Measurements from ENCODE around the gene TNFSF15.

TNFSF15 gene

DNA sequence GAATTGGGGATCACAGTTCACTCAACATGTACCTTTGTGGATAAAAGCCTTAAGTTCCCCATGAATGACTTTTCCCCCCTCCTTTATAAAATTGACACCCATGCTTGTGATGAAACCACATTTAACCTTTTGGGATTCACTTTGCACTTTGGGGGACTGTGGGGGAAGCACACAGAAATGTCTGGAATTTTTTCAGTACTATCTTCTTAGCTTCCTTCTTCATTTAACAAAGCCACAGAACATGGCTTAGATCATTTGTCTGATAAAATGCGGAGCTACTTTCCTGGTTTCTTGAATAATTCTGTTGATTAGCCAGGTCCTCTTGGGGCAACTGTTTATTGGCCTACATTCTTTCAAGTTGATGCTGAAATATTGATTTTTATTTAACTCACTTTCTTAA, 29.9 kb downstream of the TNFSF15 start:
- H3K9me3 ChIP-seq (ENCODE audit: insufficient read depth, low read length): no peaks in the 10 kb centered on the region
- no peak for TF ChIP-seq EZH2phosphoT487 (conservative IDR thresholded peaks at IDR 0.05; ENCODE audit: low read length)
- TF ChIP-seq, protein P1, sequence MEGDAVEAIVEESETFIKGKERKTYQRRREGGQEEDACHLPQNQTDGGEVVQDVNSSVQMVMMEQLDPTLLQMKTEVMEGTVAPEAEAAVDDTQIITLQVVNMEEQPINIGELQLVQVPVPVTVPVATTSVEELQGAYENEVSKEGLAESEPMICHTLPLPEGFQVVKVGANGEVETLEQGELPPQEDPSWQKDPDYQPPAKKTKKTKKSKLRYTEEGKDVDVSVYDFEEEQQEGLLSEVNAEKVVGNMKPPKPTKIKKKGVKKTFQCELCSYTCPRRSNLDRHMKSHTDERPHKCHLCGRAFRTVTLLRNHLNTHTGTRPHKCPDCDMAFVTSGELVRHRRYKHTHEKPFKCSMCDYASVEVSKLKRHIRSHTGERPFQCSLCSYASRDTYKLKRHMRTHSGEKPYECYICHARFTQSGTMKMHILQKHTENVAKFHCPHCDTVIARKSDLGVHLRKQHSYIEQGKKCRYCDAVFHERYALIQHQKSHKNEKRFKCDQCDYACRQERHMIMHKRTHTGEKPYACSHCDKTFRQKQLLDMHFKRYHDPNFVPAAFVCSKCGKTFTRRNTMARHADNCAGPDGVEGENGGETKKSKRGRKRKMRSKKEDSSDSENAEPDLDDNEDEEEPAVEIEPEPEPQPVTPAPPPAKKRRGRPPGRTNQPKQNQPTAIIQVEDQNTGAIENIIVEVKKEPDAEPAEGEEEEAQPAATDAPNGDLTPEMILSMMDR (IDR thresholded peaks at IDR 0.05; ENCODE audit: insufficient read depth, low read length, poor library complexity, severe bottlenecking): no peak
- H3K9ac ChIP-seq (ENCODE audit: low read length): no peak overlapping the region
- no peaks in the 10 kb centered on the region for H3F3A ChIP-seq (ENCODE audit: insufficient read depth)
- no peaks in the 10 kb centered on the region for H4K20me1 ChIP-seq (ENCODE audit: low read depth, low read length)
- H2AFZ ChIP-seq (ENCODE audit: low read depth, low read length, severe bottlenecking): no peak overlapping the region
- no peak overlapping the region for H3K4me2 ChIP-seq (ENCODE audit: low read depth, low read length, poor library complexity, severe bottlenecking)
- no peaks in the 10 kb centered on the region for H3K36me3 ChIP-seq (ENCODE audit: low read length)
- no peaks in the 10 kb centered on the region for H3K9me2 ChIP-seq (replicated peaks; ENCODE audit: insufficient read depth, low read length)
- H3K4me3 ChIP-seq (ENCODE audit: insufficient read depth, low read length, poor library complexity, severe bottlenecking): no peak overlapping the region
- no peaks in the 10 kb centered on the region for H3K79me2 ChIP-seq (ENCODE audit: insufficient read depth, low read length)
- H3K27ac ChIP-seq (ENCODE audit: low read depth, low read length): no peak overlapping the region
- H3K27me3 ChIP-seq (ENCODE audit: low read length): no peaks in the 10 kb centered on the region

DNA sequence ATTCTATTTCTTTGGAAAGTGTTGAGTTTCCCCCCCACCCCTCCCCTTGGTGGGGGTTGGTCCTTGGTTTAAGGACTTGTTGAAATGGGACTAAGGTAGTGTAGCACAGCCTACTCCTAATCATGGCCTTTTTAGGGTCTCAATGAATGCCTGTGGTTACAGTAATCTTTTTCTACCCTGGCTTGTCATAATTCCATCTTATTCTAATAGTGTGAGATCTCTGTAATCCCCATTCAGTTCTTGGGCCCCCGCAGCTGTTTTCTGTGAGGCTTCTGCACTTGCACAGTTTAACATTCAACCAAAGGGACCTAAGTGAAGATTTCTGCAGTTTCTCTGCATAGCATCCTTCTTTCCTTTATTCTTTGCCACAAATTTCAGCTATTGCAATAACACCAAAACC, 30.7 kb downstream of the TNFSF15 start:
- H4K20me1 ChIP-seq (ENCODE audit: low read depth, low read length): no peaks in the 10 kb centered on the region
- H3K79me2 ChIP-seq (ENCODE audit: insufficient read depth, low read length): no peaks in the 10 kb centered on the region
- H3K4me2 ChIP-seq (ENCODE audit: low read depth, low read length, poor library complexity, severe bottlenecking): no peak overlapping the region

DNA sequence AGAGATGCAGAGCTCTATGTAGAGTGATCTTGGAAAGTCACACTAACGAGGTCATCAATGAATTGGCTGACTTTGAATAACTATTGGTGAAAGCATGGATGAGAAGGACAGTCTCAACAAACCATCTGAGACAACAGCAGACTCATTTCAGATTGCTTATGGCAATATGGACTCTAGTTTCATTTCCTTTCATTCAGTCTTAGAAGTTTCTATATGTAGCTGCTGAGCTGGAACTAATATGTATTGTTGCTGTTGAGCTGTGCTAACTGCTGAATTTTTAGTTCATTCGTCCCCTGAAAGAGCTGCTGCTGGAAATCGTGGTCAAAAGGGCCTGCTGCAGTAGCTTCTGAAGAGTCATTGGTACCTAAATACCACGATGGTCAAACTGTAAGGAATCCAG, 31.3 kb downstream of the TNFSF15 start:
- Histone ChIP-seq H4K20me1 (ENCODE audit: low read depth, low read length) (no peaks in the 10 kb centered on the region), H3K9me2 (replicated peaks; ENCODE audit: insufficient read depth, low read length) (no peaks in the 10 kb centered on the region), H3K9ac (ENCODE audit: low read length) (no peak overlapping the region), H3K4me2 (ENCODE audit: low read depth, low read length, poor library complexity, severe bottlenecking) (no peak overlapping the region), H3K27ac (ENCODE audit: low read depth, low read length) (no peak overlapping the region), H2AFZ (ENCODE audit: low read depth, low read length, severe bottlenecking) (no peak overlapping the region), H3K79me2 (ENCODE audit: insufficient read depth, low read length) (no peaks in the 10 kb centered on the region), H3K4me3 (ENCODE audit: insufficient read depth, low read length, poor library complexity, severe bottlenecking) (no peak overlapping the region), H3K36me3 (ENCODE audit: low read length) (no peaks in the 10 kb centered on the region), H3F3A (ENCODE audit: insufficient read depth) (no peaks in the 10 kb centered on the region), H3K27me3 (ENCODE audit: low read length) (no peaks in the 10 kb centered on the region), H3K9me3 (ENCODE audit: insufficient read depth, low read length) (no peaks in the 10 kb centered on the region)
- TF ChIP-seq EZH2phosphoT487 (conservative IDR thresholded peaks at IDR 0.05; ENCODE audit: low read length): no peak
- TF ChIP-seq, protein P1 (IDR thresholded peaks at IDR 0.05; ENCODE audit: insufficient read depth, low read length, poor library complexity, severe bottlenecking): no peak

More for the DNA sequence above, 30.7 kb downstream of the TNFSF15 start:
- TF ChIP-seq EZH2phosphoT487 (conservative IDR thresholded peaks at IDR 0.05; ENCODE audit: low read length): no peak
- TF ChIP-seq, protein P1 (IDR thresholded peaks at IDR 0.05; ENCODE audit: insufficient read depth, low read length, poor library complexity, severe bottlenecking): no peak
- Histone ChIP-seq H3K9ac (ENCODE audit: low read length) (no peak overlapping the region), H3K9me3 (ENCODE audit: insufficient read depth, low read length) (no peaks in the 10 kb centered on the region), H2AFZ (ENCODE audit: low read depth, low read length, severe bottlenecking) (no peak overlapping the region), H3K27me3 (ENCODE audit: low read length) (no peaks in the 10 kb centered on the region), H3K4me3 (ENCODE audit: insufficient read depth, low read length, poor library complexity, severe bottlenecking) (no peak overlapping the region), H3F3A (ENCODE audit: insufficient read depth) (no peaks in the 10 kb centered on the region), H3K36me3 (ENCODE audit: low read length) (no peaks in the 10 kb centered on the region), H3K27ac (ENCODE audit: low read depth, low read length) (no peak overlapping the region), H3K9me2 (replicated peaks; ENCODE audit: insufficient read depth, low read length) (no peaks in the 10 kb centered on the region)
